MM.1S (cell line): Measurements from ENCODE around the gene AKR1C3.

Source experiments
- DNase-seq: peaks from one replicate; pipeline ENCODE4 v3.0.0-alpha.2; 2015
- H2AFZ ChIP-seq: fragments of 300-600 bp; sonication (generic); 2 replicates; pipeline ENCODE4 v1.6.0; 2016; ENCODE audit warnings: antibody characterized with exemption, low read length
- H3F3A ChIP-seq: fragments of 300-600 bp; sonication (generic); 2 replicates; pipeline ENCODE4 v1.6.1; 2016; ENCODE audit warnings: mild to moderate bottlenecking, antibody characterized with exemption, low read length, moderate library complexity, mixed read lengths; ENCODE audit not compliant: insufficient read depth
- H3K27ac ChIP-seq: fragments of 300-600 bp; sonication (generic); 2 replicates; pipeline ENCODE4 v1.5.1; 2016; ENCODE audit warnings: mild to moderate bottlenecking, low read length
- H3K27me3 ChIP-seq: fragments of 300-600 bp; sonication (generic); replicated peaks from 2 replicates; pipeline ENCODE4 v1.6.0; 2016; ENCODE audit warnings: low read length; ENCODE audit not compliant: insufficient read depth
- H3K36me3 ChIP-seq: fragments of 300-600 bp; sonication (generic); replicated peaks from 2 replicates; pipeline ENCODE4 v1.6.1; 2016; ENCODE audit warnings: mild to moderate bottlenecking, low read length, mixed read lengths; ENCODE audit not compliant: insufficient read depth
- H3K4me1 ChIP-seq: fragments of 300-600 bp; sonication (generic); 2 replicates; pipeline ENCODE4 v1.6.1; 2016; ENCODE audit warnings: low read length, mixed read lengths
- H3K4me2 ChIP-seq: fragments of 300-600 bp; sonication (generic); 2 replicates; pipeline ENCODE4 v1.6.0; 2016; ENCODE audit warnings: low read depth, low read length
- H3K4me3 ChIP-seq: fragments of 300-600 bp; sonication (generic); 2 replicates; pipeline ENCODE4 v1.5.1; 2016; ENCODE audit warnings: low read length, mixed read lengths
- H3K79me2 ChIP-seq: fragments of 300-600 bp; sonication (generic); 2 replicates; pipeline ENCODE4 v1.6.1; 2016; ENCODE audit warnings: mixed run types, low read length, mixed read lengths
- H3K9ac ChIP-seq: fragments of 300-600 bp; sonication (generic); 2 replicates; pipeline ENCODE4 v1.6.1; 2016; ENCODE audit warnings: low read length, mixed read lengths
- H3K9me2 ChIP-seq: fragments of 300-600 bp; sonication (generic); replicated peaks from 2 replicates; pipeline ENCODE4 v1.6.1; 2016; ENCODE audit warnings: mild to moderate bottlenecking, low read length, mixed read lengths; ENCODE audit not compliant: insufficient read depth
- H3K9me3 ChIP-seq: fragments of 300-600 bp; sonication (generic); replicated peaks from 2 replicates; pipeline ENCODE4 v1.6.1; 2016; ENCODE audit warnings: mild to moderate bottlenecking, low read length, mixed read lengths; ENCODE audit not compliant: insufficient read depth
- H4K20me1 ChIP-seq: fragments of 300-600 bp; sonication (generic); 2 replicates; pipeline ENCODE4 v1.6.1; 2016; ENCODE audit warnings: mild to moderate bottlenecking, low read length, moderate library complexity, mixed read lengths; ENCODE audit not compliant: insufficient read depth
- CTCF ChIP-seq: fragments of 300-600 bp; sonication (generic); IDR thresholded peaks from 2 replicates; pipeline ENCODE4 v1.5.1; 2016; ENCODE audit warnings: antibody characterized with exemption, low read length, mixed read lengths
- EZH2 ChIP-seq: fragments of 300-600 bp; sonication (generic); optimal IDR thresholded peaks from 2 replicates; pipeline ENCODE3; 2017; ENCODE audit warnings: low read depth, mild to moderate bottlenecking, antibody characterized with exemption, low read length, mixed read lengths
- EZH2phosphoT487 ChIP-seq: fragments of 300-600 bp; sonication (generic); IDR thresholded peaks from 2 replicates; pipeline ENCODE4 v1.6.1; 2018; ENCODE audit warnings: antibody characterized with exemption, low read length

AKR1C3 gene

GRCh38 chr10:5071411-5072198 is 22.6 kb upstream of the AKR1C3 start:
- Histone ChIP-seq H3K36me3 (no peaks in the 10 kb centered on the region), H3K9ac (no peak overlapping the region), H3K79me2 (no peaks in the 10 kb centered on the region), H3K4me1 (no peaks in the 10 kb centered on the region), H3K9me3 (no peaks in the 10 kb centered on the region), H3K9me2 (no peaks in the 10 kb centered on the region), H3F3A (no peaks in the 10 kb centered on the region), H3K27ac (no peak overlapping the region), H4K20me1 (no peaks in the 10 kb centered on the region), H3K27me3 (no peaks in the 10 kb centered on the region), H3K4me2 (no peak overlapping the region), H2AFZ (no peak overlapping the region), H3K4me3 (no peak overlapping the region)
- no peak for TF ChIP-seq EZH2phosphoT487
- TF ChIP-seq EZH2 = no peak
- no peak for TF ChIP-seq CTCF
- DNase-seq = no peak

- no peaks in the 10 kb centered on the region for H3K4me1 ChIP-seq
- H3K36me3 ChIP-seq = no peaks in the 10 kb centered on the region
- H3K79me2 ChIP-seq = no peaks in the 10 kb centered on the region
- H3K9me2 ChIP-seq = no peaks in the 10 kb centered on the region
- TF ChIP-seq EZH2phosphoT487 (no peak), EZH2 (no peak), CTCF (no peak)
- no peaks in the 10 kb centered on the region for H3K9me3 ChIP-seq
- H4K20me1 ChIP-seq = no peaks in the 10 kb centered on the region
- no peak overlapping the region for H2AFZ ChIP-seq
- H3F3A ChIP-seq = no peaks in the 10 kb centered on the region
- H3K4me2 ChIP-seq = no peak overlapping the region
- no peak overlapping the region for H3K4me3 ChIP-seq
- no peaks in the 10 kb centered on the region for H3K27me3 ChIP-seq
- no peak for DNase-seq
- H3K27ac ChIP-seq = no peak overlapping the region
- H3K9ac ChIP-seq = no peak overlapping the region
Measured at GRCh38 chr10:5073659-5074058, 20.6 kb upstream of the AKR1C3 start.

GRCh38 chr10:5076615-5077014 is 17.6 kb upstream of the AKR1C3 start:
- Histone ChIP-seq H3F3A (no peaks in the 10 kb centered on the region), H3K9me2 (no peaks in the 10 kb centered on the region), H4K20me1 (no peaks in the 10 kb centered on the region), H3K79me2 (no peaks in the 10 kb centered on the region), H3K9me3 (no peaks in the 10 kb centered on the region), H3K4me3 (no peak overlapping the region), H2AFZ (no peak overlapping the region), H3K9ac (no peak overlapping the region), H3K27me3 (no peaks in the 10 kb centered on the region), H3K36me3 (no peaks in the 10 kb centered on the region), H3K4me1 (no peaks in the 10 kb centered on the region), H3K27ac (no peak overlapping the region), H3K4me2 (no peak overlapping the region)
- TF ChIP-seq EZH2 (no peak), EZH2phosphoT487 (no peak), CTCF (no peak)
- no peak for DNase-seq
